GM21360 (cell line): ENCODE measurements around the gene U2AF2.
"Not testable (repeated sequence)": the region's sequence is repeated elsewhere in the genome, so short reads cannot be mapped to it uniquely, and the experiment has no call there.

Experiments used
- ATAC-seq: cut with Tn5 transposase; IDR thresholded peaks from one replicate; pipeline ENCODE4 v1.9.1; 2021; ENCODE audit warnings: mild to moderate bottlenecking, moderate library complexity; ENCODE audit not compliant: unreplicated experiment

The U2AF2 gene

GRCh38 chr19:55700813-55701212, 46.0 kb downstream of the U2AF2 start:
- no peak for ATAC-seq

- ATAC-seq, result no peak
Observed at GRCh38 chr19:55702131-55702627, 47.3 kb downstream of the U2AF2 start.

- ATAC-seq, result no peak
Observed at GRCh38 chr19:55703790-55704215, 49.0 kb downstream of the U2AF2 start.

GRCh38 chr19:55704494-55705245, 49.8 kb downstream of the U2AF2 start:
- no peak for ATAC-seq

- ATAC-seq, result no peak
Observed at GRCh38 chr19:55705972-55706371, 51.1 kb downstream of the U2AF2 start.

GRCh38 chr19:55711719-55712118, 56.9 kb downstream of the U2AF2 start:
- ATAC-seq, result no peak

- no peak for ATAC-seq
Observed at GRCh38 chr19:55712804-55713631, 58.2 kb downstream of the U2AF2 start.

GRCh38 chr19:55716531-55716930, 61.7 kb downstream of the U2AF2 start:
- ATAC-seq, result no peak

GRCh38 chr19:55717251-55717650, 62.4 kb downstream of the U2AF2 start:
- no peak for ATAC-seq

- ATAC-seq, result not testable (repeated sequence)
Observed at GRCh38 chr19:55717879-55718711, 63.3 kb downstream of the U2AF2 start.

GRCh38 chr19:55720214-55720746, 65.4 kb downstream of the U2AF2 start:
- no peak for ATAC-seq

GRCh38 chr19:55720801-55721200, 66.0 kb downstream of the U2AF2 start:
- ATAC-seq, result no peak

- ATAC-seq, result no peak
Observed at GRCh38 chr19:55723491-55723890, 68.7 kb downstream of the U2AF2 start.
